Retinal pigment epithelial cell (primary cell): ENCODE measurements around the gene DAND5.

ENCODE experiments used
- DNase-seq: peaks from one replicate; pipeline ENCODE4 v3.0.0-alpha.2; 2010; ENCODE audit warnings: low read depth
- H3K4me3 ChIP-seq: 2 replicates; pipeline ENCODE4 v1.5.1; 2011; ENCODE audit warnings: mild to moderate bottlenecking, low read length, control low read depth, moderate library complexity
- CTCF ChIP-seq: conservative IDR thresholded peaks from 2 replicates; pipeline ENCODE4 v1.5.1; 2011; ENCODE audit warnings: low read depth, low read length, control low read depth, inconsistent platforms

Gene DAND5

GRCh38 chr19:13016628-13017305 lies 47.4 kb downstream of the DAND5 start:
- no peak overlapping the region for H3K4me3 ChIP-seq
- DNase-seq: no peak
- no peak for TF ChIP-seq CTCF

DNA sequence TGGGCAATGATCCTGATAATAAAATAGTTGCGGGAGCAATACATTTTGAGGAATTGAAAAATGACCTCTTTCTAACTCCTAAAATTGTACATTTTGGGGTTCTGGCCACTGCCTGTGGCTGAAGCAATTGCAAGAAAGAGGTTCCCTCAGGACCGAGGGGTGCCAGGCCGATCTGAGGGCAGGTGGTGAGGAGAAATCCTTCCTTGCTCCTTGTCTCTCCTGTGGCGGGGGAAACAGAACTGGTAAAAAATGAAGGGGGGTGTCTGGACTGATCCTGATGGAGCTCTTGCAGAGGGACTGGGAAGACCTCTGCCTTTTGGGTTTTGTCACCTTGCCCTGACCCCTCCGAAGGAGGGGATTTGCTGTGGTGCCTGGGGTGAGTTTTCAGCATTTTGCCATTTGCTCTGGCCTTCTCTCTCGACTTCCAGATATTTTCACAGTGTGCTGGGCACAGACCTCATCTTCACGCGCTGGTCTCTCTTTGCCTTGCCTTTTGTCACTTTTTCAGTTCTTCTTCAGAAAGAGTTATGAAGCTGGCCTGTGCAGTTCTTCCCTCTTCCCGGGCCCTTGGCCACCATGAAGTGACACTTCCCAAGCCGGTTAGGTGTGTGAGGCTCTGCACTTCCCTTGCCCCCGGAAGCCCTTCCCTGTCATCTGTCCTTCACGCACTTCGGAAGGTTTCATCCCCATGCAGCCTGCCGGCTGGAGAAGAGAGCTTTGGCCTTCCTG lies 48.1 kb downstream of the DAND5 start:
- H3K4me3 ChIP-seq: no peak overlapping the region
- no peak for TF ChIP-seq CTCF

GRCh38 chr19:13018035-13018914 lies 48.9 kb downstream of the DAND5 start:
- no peak overlapping the region for H3K4me3 ChIP-seq
- DNase-seq: no peak
- TF ChIP-seq CTCF: no peak

More for the DNA sequence above, 48.1 kb downstream of the DAND5 start:
- DNase-seq: no peak

GRCh38 chr19:13019332-13019731 lies 50.0 kb downstream of the DAND5 start:
- TF ChIP-seq CTCF: no peak
- DNase-seq: no peak
- H3K4me3 ChIP-seq: no peak overlapping the region

DNA sequence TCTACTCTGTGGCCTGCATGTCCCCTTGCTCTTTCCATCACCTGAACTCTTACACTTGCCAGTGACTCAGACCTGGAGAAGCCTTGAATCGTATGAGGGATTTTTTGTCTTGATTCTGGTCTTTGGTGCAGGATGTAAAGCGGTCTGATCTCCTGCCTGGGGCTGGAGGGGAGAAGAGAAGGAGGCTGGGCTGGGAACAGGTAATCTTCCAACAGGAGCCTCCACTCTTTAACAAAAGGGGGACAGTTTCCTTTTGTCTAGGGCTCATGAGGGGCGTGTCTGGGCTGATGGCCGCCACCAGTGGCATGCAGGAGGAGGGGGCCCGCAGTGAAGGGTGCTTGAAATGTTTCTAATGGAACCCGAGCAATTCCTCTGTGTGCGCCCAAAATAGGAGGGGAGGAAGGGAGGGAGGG lies 50.6 kb downstream of the DAND5 start:
- H3K4me3 ChIP-seq: no peak overlapping the region
- TF ChIP-seq CTCF: no peak
- no peak for DNase-seq

- TF ChIP-seq CTCF: no peak
- H3K4me3 ChIP-seq: no peak overlapping the region
- no peak for DNase-seq
Measured at GRCh38 chr19:13022111-13022858, 52.9 kb downstream of the DAND5 start.
